HG02852 (cell line): ENCODE measurements around the gene GBGT1.

ENCODE experiments used
- ATAC-seq: cut with Tn5 transposase; IDR thresholded peaks from one replicate; pipeline ENCODE4 v1.9.1; 2021; ENCODE audit warnings: mild to moderate bottlenecking, moderate library complexity; ENCODE audit not compliant: unreplicated experiment

The GBGT1 gene

DNA sequence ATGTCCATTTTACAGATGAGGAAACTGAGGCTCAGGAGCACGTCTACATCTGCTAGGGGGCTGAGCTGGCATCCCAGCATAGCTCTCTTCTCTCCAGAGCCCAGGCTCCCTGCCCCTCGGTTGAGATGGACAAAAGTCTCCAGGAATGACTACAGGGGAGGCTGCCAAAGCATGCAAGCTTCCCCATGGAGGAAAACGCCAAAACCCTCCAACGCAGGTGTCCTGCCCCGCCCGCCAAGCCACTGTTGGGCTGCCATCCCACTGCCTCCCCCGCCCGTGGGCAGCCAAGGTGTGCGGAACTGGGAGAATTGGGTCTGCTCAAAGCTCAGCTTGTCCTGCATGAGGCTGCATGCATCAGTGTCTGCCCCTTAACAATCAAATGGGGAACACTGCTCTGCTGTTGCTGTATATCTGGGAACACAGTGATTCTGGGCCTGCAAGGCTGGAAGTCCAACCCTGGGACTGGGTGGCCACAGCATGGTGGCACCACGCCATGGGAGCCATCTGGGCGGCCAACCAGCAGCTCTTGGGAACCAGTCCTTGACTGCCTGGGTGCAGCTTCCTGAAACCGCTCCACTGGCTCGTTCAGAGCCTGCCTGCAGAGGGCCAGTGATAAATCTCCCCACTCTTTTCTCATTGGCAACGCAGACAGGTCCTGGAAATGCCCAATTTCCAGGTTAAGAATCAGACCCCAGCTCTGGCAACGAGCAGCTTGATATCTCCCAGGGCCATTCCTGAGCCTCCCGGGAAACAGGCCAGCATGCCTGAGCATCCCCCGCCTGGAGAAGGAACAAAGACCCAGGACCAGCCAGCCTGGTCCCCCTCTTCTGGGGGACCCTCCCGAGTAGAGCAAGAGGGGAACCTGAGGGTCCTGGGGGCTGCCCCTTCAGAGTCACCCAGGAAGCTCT lies 46.2 kb downstream of the GBGT1 start:
- no peak for ATAC-seq

DNA sequence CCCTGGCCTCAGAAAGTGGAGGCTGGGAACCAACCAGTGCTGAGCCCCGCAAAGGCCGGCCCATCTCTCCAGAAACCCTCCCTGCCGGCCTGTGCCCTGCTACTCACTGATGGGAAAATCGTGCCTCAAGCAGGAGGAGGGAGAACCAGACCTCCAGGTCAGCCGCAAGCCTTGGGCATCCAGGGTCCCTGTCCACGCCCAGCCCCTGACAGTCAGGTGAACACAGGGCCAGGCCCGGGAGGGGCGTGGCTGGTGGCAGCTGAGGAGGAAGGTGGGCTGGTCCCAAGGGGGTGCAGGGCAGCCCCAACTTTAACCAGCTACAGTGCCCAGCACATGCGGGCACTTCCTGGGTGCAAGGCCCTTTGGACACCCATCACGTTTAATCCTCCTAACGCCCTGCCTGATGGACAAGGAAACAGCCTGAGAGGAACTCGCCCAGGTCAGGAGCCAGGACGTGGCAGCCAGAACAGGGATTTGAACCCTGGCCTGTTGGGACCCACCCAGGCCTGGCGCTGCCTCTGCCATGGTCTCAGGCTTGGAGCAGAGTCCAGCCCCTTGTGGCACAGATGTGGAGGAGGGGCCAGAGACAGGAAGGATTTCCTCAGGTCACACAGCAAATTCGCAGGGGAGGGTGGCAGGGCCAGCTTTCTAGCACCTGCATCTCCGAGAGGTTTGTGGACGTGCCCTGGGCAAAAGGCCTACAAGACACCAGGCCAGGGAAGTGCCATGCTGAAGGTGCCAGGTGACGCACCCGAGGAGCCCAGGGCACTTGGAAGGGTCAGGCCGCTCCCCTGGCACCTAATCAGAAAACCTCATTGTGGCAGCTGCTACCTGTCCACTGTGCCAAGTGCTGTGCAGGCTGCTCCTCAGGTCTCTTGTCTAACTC lies 47.1 kb downstream of the GBGT1 start:
- ATAC-seq = no peak

DNA sequence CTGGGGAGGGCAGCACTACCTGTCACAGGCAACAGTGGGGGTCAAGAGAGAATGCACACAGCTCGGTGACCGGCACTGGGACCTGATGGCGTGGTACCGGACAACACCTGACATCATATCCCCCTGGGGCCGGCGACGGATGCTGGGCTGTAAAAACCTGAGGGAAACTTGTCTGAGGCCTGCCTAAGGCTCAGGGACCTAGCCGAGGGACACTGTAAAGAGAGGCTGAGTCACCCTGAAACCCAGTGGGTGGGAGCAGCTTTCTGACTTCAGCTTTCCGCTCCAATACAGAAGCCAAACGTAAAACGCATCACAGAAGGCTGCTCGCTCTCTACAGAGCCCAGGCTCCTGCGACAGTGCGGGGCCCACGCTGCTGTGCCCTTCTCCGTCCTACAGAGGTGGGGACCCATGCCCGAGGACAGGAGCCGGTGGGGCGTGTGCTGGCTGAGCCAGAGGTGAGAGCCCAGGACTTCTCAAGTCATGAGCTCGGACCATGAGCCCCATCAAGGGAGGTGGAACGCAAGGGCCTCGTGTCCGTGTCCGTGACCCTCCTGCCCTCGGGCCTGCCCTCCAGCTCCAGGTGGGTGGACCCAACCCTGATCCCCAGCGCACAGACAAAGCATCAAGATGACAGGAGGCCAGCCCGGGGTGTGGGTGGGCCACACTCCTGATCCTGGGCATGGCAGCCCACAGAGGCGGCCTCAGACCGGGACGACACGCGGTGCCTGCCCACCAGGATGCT lies 47.9 kb downstream of the GBGT1 start:
- peak; percentile 80 for ATAC-seq

DNA sequence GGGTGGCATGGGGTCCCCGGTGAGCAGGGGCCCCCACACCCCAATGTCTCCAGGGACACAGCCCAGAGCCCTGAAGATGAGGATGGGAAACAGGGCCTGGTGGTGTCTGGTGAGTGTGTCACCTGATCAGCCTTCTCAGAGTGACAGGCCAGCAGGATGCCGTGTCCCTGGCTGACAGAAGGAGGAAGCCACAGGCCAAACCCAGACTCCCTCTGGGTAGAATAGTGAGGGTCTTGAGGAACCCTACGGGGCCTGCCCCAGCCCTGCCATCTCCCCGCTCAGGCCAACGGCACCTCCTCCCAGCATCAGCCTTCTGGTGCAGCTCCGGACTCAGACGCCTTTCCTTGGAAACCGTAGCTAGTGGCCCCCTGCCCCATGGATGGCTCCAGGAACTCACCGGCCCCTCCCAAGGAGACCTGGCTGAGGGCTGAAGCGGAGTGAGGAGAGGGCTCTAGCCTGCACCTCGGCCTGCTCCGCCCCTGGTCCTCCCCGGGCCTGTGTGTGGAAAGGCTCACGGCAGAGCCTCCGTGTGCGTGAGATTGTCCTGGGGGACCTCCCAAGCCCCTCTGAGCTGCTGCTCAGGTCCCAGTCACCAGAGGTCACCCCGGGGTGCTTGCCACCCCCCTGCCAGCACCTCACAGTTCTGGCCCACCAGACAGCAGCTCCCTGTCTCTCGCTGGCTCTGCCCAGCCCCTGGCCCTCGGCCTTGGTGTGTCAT lies 48.7 kb downstream of the GBGT1 start:
- ATAC-seq = no peak

DNA sequence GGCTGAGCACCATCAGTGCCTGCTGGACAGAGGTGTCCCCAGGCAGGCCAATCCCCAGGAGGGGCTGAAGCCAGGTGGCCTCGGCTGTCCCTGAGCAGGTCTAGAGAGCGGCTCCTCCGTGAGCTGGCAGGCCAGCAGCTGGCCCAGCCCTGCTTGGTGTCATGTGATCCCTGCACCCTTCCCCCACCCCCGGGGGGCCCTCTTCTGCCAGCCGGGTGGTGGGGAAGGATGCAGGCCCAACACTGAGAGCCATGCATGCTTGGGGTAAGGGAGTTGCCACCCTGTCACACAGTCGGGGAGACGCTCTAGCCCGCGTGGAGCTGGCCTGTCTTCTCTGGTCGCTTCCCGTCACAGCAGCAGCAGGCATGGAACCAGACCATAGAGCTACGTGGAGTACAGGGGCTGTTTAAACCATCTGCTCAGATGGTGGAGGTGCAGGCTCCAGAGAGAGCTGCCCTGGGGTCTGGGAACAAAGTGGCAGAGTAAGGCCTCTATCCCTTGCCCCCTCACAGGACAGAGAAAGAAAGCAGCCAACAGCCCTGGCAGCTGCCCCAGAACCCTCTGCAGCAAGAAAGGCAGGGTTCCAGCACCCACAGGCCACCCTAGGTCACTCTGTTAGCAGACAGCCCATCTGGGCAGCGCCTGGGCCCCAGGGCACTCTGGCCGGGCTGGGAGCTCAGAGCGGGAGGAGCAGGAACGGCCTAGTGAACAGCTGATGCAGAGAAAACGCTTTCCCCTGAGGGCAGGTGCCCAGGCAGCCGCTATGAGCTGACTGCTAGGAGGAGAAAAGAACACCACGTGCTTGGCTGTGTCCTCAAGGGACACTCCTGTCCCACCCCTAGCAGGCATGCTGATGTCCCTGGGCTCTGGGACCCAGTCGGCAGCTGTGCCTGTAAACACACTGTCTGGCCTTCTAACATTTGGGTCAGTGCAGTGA lies 49.5 kb downstream of the GBGT1 start:
- ATAC-seq = no peak

DNA sequence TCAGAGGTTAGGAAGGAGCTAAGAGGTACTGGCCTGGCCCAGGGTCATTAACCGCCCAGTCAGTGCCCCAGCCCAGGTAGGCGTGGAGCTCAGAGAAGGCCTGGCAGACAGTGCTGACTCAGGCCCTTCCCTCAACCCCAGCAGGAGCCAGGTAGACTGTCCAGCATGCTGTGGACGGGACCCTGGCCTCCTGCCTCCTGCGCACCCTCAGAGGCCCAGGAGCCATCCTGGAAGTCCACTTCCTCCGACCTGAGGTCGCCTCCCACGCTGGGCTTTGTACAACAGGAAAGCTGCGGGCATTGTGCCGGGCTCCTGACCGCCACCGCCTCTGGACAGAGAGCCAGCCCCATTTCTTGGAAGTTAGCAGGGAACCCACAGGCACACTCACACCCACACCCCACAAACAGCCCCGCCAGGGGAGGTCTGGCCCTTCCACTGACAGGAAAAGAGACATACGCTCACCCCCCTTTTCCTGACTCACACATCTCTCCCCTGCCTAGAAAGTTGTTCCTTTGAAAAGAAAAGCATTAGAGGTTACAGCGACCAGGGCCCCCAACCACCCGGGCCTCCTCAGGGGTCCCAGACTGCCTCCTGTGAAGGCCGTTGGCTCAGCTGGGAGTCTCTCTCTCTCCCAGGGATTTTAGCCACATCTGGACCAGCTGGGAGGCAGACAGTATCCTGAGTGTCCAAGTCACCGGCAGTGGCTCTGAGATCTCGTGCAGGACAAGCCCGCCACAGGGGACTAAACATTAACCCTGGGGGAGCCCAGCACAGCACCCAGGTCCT lies 50.4 kb downstream of the GBGT1 start:
- no peak for ATAC-seq

DNA sequence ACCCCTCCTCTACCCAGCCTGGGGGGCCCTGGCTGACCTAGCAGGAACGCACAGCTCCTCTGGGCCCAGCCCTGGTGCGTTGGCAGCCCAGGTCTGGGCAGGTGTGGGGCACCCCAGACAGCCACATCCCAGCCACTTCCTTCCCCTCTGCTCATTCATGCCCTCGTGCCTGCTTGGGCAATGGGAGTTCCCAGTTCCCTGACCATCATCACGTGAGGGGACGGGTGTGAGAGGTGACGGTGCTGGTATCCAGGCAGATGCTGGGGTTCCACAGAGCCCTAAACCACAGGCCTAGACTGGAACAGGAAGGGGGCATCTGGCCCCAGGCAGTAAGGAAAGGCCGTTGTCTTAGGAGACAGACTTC lies 51.1 kb downstream of the GBGT1 start:
- ATAC-seq = no peak

DNA sequence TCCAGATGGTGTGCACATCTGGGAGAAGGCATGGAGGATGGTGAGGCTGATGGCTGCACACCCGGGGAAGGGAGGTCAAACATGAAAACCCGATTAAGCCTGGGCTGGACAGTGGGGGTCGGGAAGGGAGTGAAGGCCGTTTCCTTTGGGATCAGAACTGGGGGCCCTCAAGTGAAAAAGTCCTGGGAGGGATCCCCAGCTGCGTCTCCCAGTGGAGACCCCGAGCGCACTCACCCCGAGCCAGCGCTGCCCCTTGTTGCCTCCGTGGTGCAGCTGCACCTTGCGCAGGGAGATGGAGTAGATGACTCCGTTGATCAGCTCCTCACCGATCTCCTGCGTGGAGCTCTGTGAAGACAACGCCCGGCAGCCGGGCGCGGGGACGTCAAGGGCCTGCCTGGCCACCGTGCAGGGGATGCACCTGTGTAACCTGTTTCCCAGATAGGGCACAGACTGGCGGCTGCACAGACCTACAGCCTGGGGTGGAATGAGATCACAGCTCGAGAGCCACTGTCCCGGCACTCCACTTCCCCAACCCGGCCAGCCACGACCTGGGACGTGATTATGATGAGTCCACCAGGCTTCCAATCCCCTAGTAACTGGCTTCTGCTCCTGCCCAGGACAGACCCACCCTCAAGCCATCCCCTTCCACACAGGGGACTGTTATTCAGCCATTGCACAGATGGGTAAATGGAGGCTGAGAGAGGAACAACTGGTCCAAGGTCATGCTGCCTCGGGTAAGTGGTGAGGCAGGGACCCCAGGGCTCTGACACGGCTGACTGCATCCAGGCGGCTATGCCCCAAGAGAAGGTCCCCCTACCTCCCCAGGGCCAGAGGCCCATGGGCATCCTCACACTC lies 51.7 kb downstream of the GBGT1 start:
- ATAC-seq = no peak

DNA sequence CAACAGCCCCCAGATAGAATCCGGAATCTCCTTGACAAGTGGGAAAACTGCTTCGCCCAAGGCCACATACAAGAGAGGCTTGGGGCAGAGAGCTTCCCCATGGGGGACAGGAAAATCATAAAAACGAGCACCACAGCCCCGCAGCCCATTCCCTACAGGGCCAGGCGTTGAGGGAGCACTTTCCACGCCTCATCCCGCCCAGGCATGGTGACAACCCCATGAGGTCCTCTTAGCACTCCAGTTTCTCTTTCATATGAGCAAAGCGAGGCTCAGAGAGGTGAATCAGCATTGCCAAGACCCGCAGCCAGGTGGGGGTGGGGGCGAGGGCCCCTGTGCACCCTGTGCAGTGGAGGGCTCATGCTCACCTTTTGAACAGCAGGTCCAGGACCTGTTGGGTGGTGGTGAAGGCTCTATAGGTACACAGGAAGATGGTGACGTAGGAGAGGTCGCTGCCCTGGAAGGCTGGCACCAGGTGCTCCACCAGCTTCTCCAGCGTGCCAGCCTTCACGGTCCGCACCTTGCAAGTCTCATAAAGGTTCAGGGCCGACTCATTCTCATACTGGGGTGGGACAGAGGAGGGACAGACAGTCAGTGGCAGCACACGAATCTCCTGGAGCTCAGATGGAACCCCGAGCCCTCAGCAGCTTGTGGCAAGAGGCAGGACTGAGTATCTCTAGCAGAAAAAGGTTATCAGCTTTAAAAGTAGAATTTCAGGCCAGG lies 53.6 kb downstream of the GBGT1 start:
- ATAC-seq = no peak

DNA sequence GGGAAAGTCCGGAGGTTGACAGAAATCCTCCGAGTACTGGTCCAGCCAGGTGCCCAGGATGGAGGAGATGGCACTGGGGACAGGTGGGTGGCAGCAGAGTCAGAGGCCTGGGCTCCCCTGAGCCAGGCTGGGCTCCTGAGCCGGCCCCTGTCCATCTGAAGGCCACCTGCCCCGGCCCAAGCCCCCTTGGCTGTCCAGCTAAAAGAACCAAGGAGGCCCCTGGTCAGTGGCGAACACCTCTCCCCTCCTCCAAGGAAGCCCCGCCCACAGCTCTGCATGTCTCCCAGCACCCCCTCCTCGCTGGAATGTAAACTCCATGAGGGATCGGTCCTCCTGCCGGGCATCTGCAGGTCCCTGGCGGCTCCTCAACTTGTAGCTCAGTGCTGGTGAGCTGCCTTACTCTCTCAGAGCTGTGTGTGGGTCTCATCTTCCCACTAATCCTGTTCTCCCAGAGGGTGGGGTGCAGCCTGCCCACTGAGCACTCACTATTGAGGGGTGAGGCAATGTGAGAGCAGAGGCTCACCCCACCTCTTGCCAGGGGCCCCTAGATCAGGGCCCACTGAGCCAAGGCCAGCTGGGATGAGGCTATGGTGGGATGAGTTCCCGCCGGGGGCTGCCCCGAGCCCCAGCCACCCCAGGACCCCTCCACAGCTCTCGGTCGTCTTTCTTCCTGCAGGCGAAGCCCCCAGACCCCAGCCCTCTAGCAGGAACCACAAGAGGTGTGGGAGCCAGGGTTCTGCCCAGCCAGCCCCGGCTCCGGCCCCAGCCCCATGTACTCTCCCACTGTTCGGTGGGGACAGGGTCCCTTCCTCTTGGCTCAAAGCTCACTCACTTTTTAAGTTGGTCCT lies 54.7 kb downstream of the GBGT1 start:
- ATAC-seq = no peak

DNA sequence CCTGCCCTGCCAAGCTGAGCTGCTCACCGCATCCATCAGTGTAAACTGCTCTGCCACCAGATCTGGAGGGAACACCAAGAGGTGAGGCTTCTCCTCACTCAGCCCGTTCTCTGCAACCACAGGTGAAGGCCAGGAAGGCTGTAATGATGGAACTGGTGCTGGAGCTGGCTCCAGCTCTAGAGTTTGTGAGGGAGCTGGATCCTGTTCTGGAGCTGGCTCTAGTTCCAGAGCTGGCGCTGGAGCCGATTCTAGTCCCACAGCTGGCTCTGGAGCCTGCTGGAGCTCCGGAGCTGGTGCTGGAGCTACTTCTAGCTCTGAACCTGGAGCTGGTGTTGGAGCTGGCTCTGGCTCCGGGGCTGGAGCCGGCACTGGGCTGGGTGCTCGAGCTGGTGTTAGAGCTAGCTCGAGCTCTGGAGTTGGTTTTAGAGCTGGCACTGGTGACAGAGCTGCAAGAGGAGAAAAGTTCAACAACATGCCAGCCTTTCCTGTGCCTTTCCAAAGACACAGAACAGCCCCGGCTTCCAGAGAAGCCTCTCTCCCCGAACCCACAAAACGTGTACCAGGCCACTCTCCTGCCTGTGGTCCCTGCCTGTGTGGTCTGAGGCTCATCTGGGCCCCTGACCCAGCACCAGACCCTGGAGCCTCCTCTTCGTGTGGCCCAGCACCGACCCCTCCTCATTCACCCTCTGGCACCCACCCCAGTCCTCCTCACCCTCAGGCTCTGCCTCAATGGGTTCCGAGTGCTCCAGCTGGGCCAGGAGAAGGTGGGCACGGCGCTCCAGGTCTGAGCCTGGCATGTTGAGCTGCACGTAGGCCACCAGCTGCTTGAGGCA lies 55.5 kb downstream of the GBGT1 start:
- ATAC-seq = no peak

DNA sequence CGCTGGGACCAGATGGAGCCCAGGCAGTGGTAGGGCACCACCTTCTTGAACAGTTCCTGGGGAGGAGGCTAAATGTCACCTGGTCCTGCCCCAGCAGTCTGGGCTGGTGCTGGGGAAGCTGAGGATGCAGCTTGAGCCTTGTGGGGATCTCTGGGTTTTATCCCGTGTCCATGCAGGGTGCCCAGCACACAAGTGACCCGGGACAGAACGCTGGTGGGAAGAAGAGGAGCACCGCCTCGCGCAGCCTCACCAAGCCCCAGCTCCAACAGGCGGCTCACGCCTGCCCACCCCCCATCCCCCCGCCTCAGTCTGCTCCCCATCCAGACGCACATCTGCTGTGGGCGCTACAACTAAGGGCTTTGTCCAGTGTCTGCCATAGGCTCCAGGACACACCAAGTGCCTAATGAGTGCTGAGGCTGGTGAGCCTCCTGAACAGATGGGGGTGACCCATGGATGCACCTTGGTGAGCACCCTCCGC lies 56.4 kb downstream of the GBGT1 start:
- ATAC-seq = no peak

DNA sequence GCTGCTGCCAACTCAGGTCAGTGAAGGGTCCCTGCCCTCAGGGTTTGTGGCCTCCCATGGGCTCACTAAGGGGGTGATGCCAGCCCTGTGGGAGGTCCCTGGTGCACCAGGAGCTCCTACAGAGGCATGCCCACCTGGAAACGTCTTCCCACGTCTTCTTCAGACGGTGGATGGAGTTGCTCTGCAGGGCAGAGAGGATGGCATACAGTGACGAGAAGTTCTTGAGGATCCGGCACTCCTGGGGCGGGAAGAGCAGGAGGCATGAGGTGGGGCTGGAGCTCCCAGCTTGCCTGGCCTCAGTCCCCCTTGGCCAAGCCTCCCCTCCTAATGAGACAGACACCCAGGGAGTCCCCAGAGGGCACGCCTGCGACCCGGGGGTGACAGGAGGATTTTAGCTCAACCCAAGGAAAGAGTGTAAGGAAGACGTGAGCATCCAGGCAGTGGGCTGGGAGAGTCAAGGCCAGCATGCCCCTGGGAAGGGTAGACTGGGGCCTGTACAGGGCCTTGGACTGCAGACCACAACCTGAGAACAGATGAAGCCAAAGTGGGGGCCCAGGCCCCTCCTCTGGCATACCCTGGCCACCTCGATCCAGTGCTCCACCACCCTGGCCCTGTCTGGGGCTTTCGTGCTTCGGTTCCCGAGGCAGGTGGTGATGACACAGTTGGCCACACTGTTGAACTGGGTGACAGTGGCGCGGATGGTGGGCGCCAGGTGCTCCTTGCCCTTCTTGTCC lies 57.0 kb downstream of the GBGT1 start:
- ATAC-seq = no peak

DNA sequence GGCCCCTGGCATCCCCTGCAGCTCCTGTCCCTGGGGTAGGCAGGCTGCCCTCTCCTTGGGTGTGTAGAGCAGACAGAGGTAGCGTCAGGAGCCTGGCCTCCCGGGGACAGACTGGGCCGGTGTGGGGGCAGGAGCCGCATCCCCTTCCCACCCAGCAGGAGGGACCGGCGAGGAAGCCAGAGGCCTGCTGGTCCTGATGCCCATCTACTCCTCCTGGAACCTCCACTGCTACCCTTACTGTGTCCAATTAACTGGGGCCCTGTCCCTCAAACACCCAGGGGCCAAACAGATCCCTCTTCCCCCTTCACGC lies 58.3 kb downstream of the GBGT1 start:
- ATAC-seq = no peak
